ENCODE data around the gene COG3.

COG3 gene

GRCh38 chr13:45472171-45472705 lies 7.5 kb downstream of the COG3 start:
- Histone ChIP-seq H3K4me3 (ENCODE audit: low read depth in 1 of 5, low read length in 5 of 5) (no peak overlapping the region), H3K27me3 (ENCODE audit: control insufficient read depth in 5 of 5, insufficient read depth in 4 of 5, low read length in 5 of 5) (no peaks in the 10 kb centered on the region), H3K36me3 (ENCODE audit: control insufficient read depth in 5 of 5, insufficient read depth in 5 of 5, low read length in 5 of 5) (peaks cover 3 to 12% (median 5%) of the 10 kb centered on the region in 5 donors), H3K9ac (ENCODE audit: low read length in 5 of 5) (no peak overlapping the region), H3K27ac (ENCODE audit: low read depth, low read length) (no peak overlapping the region), H3K9me3 (ENCODE audit: control insufficient read depth in 5 of 5, low read length in 5 of 5) (peaks cover 0 to 3% (median 0%) of the 10 kb centered on the region in 5 donors), H3K4me1 (ENCODE audit: control insufficient read depth in 5 of 5, insufficient read depth in 5 of 5, low read length in 5 of 5) (peaks cover 0 to 12% (median 6%) of the 10 kb centered on the region in 5 donors)

- no peaks in the 10 kb centered on the region for H3K27me3 ChIP-seq (ENCODE audit: control insufficient read depth in 5 of 5, insufficient read depth in 4 of 5, low read length in 5 of 5)
- H3K4me3 ChIP-seq (ENCODE audit: low read depth in 1 of 5, low read length in 5 of 5): no peak overlapping the region
- no peak overlapping the region for H3K9ac ChIP-seq (ENCODE audit: low read length in 5 of 5)
- peaks cover 0 to 4% (median 0%) of the 10 kb centered on the region in 5 donors for H3K4me1 ChIP-seq (ENCODE audit: control insufficient read depth in 5 of 5, insufficient read depth in 5 of 5, low read length in 5 of 5)
- peaks cover 0 to 3% (median 0%) of the 10 kb centered on the region in 5 donors for H3K9me3 ChIP-seq (ENCODE audit: control insufficient read depth in 5 of 5, low read length in 5 of 5)
- no peak overlapping the region for H3K27ac ChIP-seq (ENCODE audit: low read depth, low read length)
- H3K36me3 ChIP-seq (ENCODE audit: control insufficient read depth in 5 of 5, insufficient read depth in 5 of 5, low read length in 5 of 5): peaks cover 3 to 12% (median 8%) of the 10 kb centered on the region in 5 donors
Measured at GRCh38 chr13:45473627-45474026, 8.9 kb downstream of the COG3 start.

DNA sequence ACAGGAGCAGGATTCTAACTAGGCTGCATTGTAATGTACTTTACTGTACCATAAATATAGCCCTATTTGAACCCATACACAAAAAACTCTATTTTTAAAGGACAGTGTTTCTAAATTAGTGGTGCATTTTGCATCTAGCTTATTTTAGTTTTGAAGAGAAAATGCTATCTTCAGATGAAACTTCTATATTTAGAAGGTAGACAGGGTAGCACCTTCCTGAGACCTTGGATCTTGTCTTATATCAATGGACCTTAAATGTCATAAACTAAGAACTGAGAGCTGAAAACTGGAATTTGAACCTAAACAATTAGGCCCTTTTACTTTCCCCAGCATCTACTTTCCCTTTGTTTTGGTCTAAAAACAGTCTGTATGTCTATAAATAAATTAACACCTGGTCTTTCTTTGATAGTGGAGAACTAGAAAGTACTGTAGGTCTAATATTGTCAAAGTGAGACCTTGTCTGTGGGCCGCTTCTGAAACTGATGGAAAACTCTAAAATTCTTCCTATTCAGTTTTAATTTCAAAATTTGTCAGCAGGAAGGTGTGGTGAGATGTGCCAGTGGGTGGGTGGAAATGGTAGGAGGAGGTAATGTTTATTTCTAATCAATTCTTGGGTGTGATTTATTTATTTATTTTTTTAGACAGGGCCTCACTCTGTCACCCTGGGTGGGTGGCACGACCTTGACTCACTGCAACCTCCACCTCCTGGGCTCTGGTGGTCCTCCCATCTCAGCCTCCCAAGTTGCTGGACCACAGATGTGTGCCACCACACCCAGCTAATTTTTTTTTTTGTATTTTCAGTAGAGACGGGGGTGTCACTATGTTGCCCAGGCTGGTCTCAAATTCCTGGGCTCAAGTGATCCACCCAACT lies 10.1 kb downstream of the COG3 start:
- peaks cover 7 to 21% (median 19%) of the 10 kb centered on the region in 5 donors for H3K36me3 ChIP-seq (ENCODE audit: control insufficient read depth in 5 of 5, insufficient read depth in 5 of 5, low read length in 5 of 5)
- no peak overlapping the region for H3K9ac ChIP-seq (ENCODE audit: low read length in 5 of 5)
- H3K27ac ChIP-seq (ENCODE audit: low read depth, low read length): no peak overlapping the region
- no peaks in the 10 kb centered on the region for H3K27me3 ChIP-seq (ENCODE audit: control insufficient read depth in 5 of 5, insufficient read depth in 4 of 5, low read length in 5 of 5)
- peaks cover 0 to 3% (median 0%) of the 10 kb centered on the region in 5 donors for H3K9me3 ChIP-seq (ENCODE audit: control insufficient read depth in 5 of 5, low read length in 5 of 5)
- H3K4me3 ChIP-seq (ENCODE audit: low read depth in 1 of 5, low read length in 5 of 5): no peak overlapping the region
- peaks cover 0 to 1% (median 0%) of the 10 kb centered on the region in 5 donors for H3K4me1 ChIP-seq (ENCODE audit: control insufficient read depth in 5 of 5, insufficient read depth in 5 of 5, low read length in 5 of 5)

DNA sequence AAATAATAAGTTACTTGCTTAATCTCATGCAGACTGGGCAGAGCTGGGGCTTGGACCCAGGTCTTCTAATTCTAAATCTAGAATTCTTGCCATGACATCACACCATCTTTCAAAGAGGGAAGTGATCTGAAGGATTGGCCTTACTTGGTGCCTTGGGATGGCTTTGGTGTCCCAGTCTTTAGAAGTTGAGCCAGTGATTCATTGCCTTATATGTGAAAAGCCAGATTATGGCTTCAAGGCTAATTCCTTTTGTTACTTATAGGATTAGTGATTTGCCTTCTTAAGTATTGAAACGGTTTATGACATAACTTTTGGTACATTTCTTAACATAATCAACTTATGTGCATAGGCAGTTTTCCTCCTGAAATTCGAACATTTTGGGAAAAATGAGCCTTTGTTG lies 14.9 kb downstream of the COG3 start:
- peaks cover 7 to 46% (median 37%) of the 10 kb centered on the region in 5 donors for H3K36me3 ChIP-seq (ENCODE audit: control insufficient read depth in 5 of 5, insufficient read depth in 5 of 5, low read length in 5 of 5)

DNA sequence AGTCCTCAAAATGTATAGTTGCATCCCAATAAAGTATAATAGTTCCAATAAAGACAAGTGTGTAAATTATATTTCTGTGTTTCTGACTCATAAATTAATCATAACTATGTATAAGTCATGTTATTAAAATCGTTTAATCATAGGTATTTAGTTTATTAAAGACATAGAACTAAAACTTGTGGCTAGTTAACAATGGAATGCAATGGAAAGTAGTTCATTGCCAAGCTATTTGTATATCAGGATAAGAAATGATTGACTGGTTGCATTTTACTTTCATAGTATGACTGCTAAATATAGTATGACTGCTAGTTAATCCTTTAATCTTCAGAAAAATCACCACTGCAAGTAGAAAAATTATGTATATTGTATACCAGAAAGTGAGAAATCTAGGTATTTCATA lies 16.9 kb downstream of the COG3 start:
- peaks cover 13 to 52% (median 36%) of the 10 kb centered on the region in 5 donors for H3K36me3 ChIP-seq (ENCODE audit: control insufficient read depth in 5 of 5, insufficient read depth in 5 of 5, low read length in 5 of 5)
- no peak overlapping the region for H3K27ac ChIP-seq (ENCODE audit: low read depth, low read length)
- H3K4me3 ChIP-seq (ENCODE audit: low read depth in 1 of 5, low read length in 5 of 5): no peak overlapping the region
- no peaks in the 10 kb centered on the region for H3K27me3 ChIP-seq (ENCODE audit: control insufficient read depth in 5 of 5, insufficient read depth in 4 of 5, low read length in 5 of 5)
- no peak overlapping the region for H3K9ac ChIP-seq (ENCODE audit: low read length in 5 of 5)
- no peaks in the 10 kb centered on the region for H3K9me3 ChIP-seq (ENCODE audit: control insufficient read depth in 5 of 5, low read length in 5 of 5)
- no peaks in the 10 kb centered on the region for H3K4me1 ChIP-seq (ENCODE audit: control insufficient read depth in 5 of 5, insufficient read depth in 5 of 5, low read length in 5 of 5)

More for the DNA sequence above, 14.9 kb downstream of the COG3 start:
- Histone ChIP-seq H3K9me3 (ENCODE audit: control insufficient read depth in 5 of 5, low read length in 5 of 5) (no peaks in the 10 kb centered on the region), H3K4me1 (ENCODE audit: control insufficient read depth in 5 of 5, insufficient read depth in 5 of 5, low read length in 5 of 5) (no peaks in the 10 kb centered on the region), H3K27ac (ENCODE audit: low read depth, low read length) (no peak overlapping the region), H3K4me3 (ENCODE audit: low read depth in 1 of 5, low read length in 5 of 5) (no peak overlapping the region), H3K27me3 (ENCODE audit: control insufficient read depth in 5 of 5, insufficient read depth in 4 of 5, low read length in 5 of 5) (no peaks in the 10 kb centered on the region), H3K9ac (ENCODE audit: low read length in 5 of 5) (no peak overlapping the region)

GRCh38 chr13:45482571-45483173 lies 17.9 kb downstream of the COG3 start:
- Histone ChIP-seq H3K9me3 (ENCODE audit: control insufficient read depth in 5 of 5, low read length in 5 of 5) (no peaks in the 10 kb centered on the region), H3K36me3 (ENCODE audit: control insufficient read depth in 5 of 5, insufficient read depth in 5 of 5, low read length in 5 of 5) (peaks cover 16 to 56% (median 40%) of the 10 kb centered on the region in 5 donors), H3K27me3 (ENCODE audit: control insufficient read depth in 5 of 5, insufficient read depth in 4 of 5, low read length in 5 of 5) (no peaks in the 10 kb centered on the region), H3K27ac (ENCODE audit: low read depth, low read length) (no peak overlapping the region), H3K4me3 (ENCODE audit: low read depth in 1 of 5, low read length in 5 of 5) (no peak overlapping the region), H3K9ac (ENCODE audit: low read length in 5 of 5) (no peak overlapping the region), H3K4me1 (ENCODE audit: control insufficient read depth in 5 of 5, insufficient read depth in 5 of 5, low read length in 5 of 5) (no peaks in the 10 kb centered on the region)

DNA sequence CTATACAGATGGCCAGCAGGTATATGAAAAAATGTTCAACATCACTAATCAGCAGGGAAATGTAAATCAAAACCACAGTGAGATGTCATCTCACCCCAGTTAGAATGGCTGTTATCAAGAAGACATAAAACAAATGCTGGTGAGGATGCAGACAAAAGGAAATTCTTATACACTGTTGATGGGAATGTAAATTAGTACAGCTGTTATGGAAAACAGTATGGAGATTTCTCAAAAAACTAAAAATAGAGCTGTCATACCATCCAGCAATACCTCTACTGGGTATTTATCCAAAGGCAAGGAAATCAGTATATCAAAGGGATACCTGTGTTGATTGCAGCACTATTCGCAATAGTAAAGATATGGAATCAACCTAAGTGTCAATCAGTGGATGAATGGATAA lies 22.9 kb downstream of the COG3 start:
- Histone ChIP-seq H3K9me3 (ENCODE audit: control insufficient read depth in 5 of 5, low read length in 5 of 5) (no peaks in the 10 kb centered on the region), H3K9ac (ENCODE audit: low read length in 5 of 5) (no peak overlapping the region), H3K4me3 (ENCODE audit: low read depth in 1 of 5, low read length in 5 of 5) (no peak overlapping the region), H3K4me1 (ENCODE audit: control insufficient read depth in 5 of 5, insufficient read depth in 5 of 5, low read length in 5 of 5) (no peaks in the 10 kb centered on the region), H3K27me3 (ENCODE audit: control insufficient read depth in 5 of 5, insufficient read depth in 4 of 5, low read length in 5 of 5) (no peaks in the 10 kb centered on the region), H3K27ac (ENCODE audit: low read depth, low read length) (no peak overlapping the region), H3K36me3 (ENCODE audit: control insufficient read depth in 5 of 5, insufficient read depth in 5 of 5, low read length in 5 of 5) (peaks cover 31 to 61% (median 54%) of the 10 kb centered on the region in 5 donors)

DNA sequence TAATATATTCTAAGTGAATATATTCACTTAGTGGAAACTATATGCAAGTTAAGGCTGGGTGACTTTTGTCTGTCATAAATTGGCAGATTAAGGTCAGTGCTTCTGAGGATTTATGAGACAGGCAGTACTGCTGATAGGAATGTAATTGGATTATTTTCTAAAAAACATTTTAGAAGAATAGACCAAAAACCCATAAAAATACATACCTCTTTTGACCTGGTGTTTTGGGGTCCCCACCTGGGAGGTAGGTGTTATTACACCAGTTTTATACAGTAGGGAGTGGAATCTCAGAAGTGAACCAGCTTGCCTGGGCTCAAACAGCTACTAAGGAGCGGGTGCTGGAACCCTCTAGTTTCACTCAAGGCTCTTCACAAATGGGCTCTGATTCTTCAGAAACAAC lies 25.3 kb downstream of the COG3 start:
- Histone ChIP-seq H3K36me3 (ENCODE audit: control insufficient read depth in 5 of 5, insufficient read depth in 5 of 5, low read length in 5 of 5) (peaks cover 32 to 46% (median 45%) of the 10 kb centered on the region in 5 donors), H3K9ac (ENCODE audit: low read length in 5 of 5) (peak overlapping the region in 1 of 5 donors; percentile 45), H3K9me3 (ENCODE audit: control insufficient read depth in 5 of 5, low read length in 5 of 5) (no peaks in the 10 kb centered on the region), H3K27ac (ENCODE audit: low read depth, low read length) (no peak overlapping the region), H3K4me1 (ENCODE audit: control insufficient read depth in 5 of 5, insufficient read depth in 5 of 5, low read length in 5 of 5) (no peaks in the 10 kb centered on the region), H3K27me3 (ENCODE audit: control insufficient read depth in 5 of 5, insufficient read depth in 4 of 5, low read length in 5 of 5) (no peaks in the 10 kb centered on the region), H3K4me3 (ENCODE audit: low read depth in 1 of 5, low read length in 5 of 5) (no peak overlapping the region)

- Histone ChIP-seq H3K4me1 (ENCODE audit: control insufficient read depth in 5 of 5, insufficient read depth in 5 of 5, low read length in 5 of 5) (no peaks in the 10 kb centered on the region), H3K36me3 (ENCODE audit: control insufficient read depth in 5 of 5, insufficient read depth in 5 of 5, low read length in 5 of 5) (peaks cover 34 to 53% (median 52%) of the 10 kb centered on the region in 5 donors), H3K4me3 (ENCODE audit: low read depth in 1 of 5, low read length in 5 of 5) (no peak overlapping the region), H3K27me3 (ENCODE audit: control insufficient read depth in 5 of 5, insufficient read depth in 4 of 5, low read length in 5 of 5) (no peaks in the 10 kb centered on the region), H3K9me3 (ENCODE audit: control insufficient read depth in 5 of 5, low read length in 5 of 5) (no peaks in the 10 kb centered on the region), H3K9ac (ENCODE audit: low read length in 5 of 5) (no peak overlapping the region), H3K27ac (ENCODE audit: low read depth, low read length) (no peak overlapping the region)
Measured at GRCh38 chr13:45492538-45492937, 27.8 kb downstream of the COG3 start.

- Histone ChIP-seq H3K27ac (ENCODE audit: low read depth, low read length) (no peak overlapping the region), H3K4me1 (ENCODE audit: control insufficient read depth in 5 of 5, insufficient read depth in 5 of 5, low read length in 5 of 5) (no peaks in the 10 kb centered on the region), H3K9me3 (ENCODE audit: control insufficient read depth in 5 of 5, low read length in 5 of 5) (no peaks in the 10 kb centered on the region), H3K9ac (ENCODE audit: low read length in 5 of 5) (no peak overlapping the region), H3K4me3 (ENCODE audit: low read depth in 1 of 5, low read length in 5 of 5) (no peak overlapping the region), H3K27me3 (ENCODE audit: control insufficient read depth in 5 of 5, insufficient read depth in 4 of 5, low read length in 5 of 5) (no peaks in the 10 kb centered on the region), H3K36me3 (ENCODE audit: control insufficient read depth in 5 of 5, insufficient read depth in 5 of 5, low read length in 5 of 5) (peaks cover 21 to 59% (median 42%) of the 10 kb centered on the region in 5 donors)
Measured at GRCh38 chr13:45496942-45497341, 32.2 kb downstream of the COG3 start.

Measured in subcutaneous abdominal adipose tissue (tissue), 5 donors.